OCI-LY1 (cell line): Measurements from ENCODE around the gene DENND5B.
A peak's percentile ranks its signal among the peaks of the same experiment; 100 is the strongest.

Experiments used
- H2AFZ ChIP-seq: fragments of 200-600 bp; sonication (generic), shearing (Covaris generic); 2 replicates; pipeline ENCODE4 v1.6.0; 2014; ENCODE audit warnings: antibody characterized with exemption, mild to moderate bottlenecking, low read length
- H3F3A ChIP-seq: fragments of 200-600 bp; sonication (generic), shearing (Covaris generic); 2 replicates; pipeline ENCODE4 v1.6.0; 2014; ENCODE audit warnings: mild to moderate bottlenecking, antibody characterized with exemption, low read length, moderate library complexity; ENCODE audit not compliant: insufficient read depth
- H3K27ac ChIP-seq: fragments of 200-600 bp; sonication (generic); 2 replicates; pipeline ENCODE4 v1.5.1; 2014; ENCODE audit warnings: low read length, mixed run types, mild to moderate bottlenecking, low read depth; ENCODE audit not compliant: poor library complexity, severe bottlenecking
- H3K27me3 ChIP-seq: fragments of 200-600 bp; sonication (generic); 2 replicates; pipeline ENCODE4 v1.6.0; 2014; ENCODE audit warnings: antibody characterized with exemption, mild to moderate bottlenecking, low read length, moderate library complexity; ENCODE audit not compliant: insufficient read depth
- H3K36me3 ChIP-seq: fragments of 200-600 bp; sonication (generic); 2 replicates; pipeline ENCODE4 v1.6.1; 2014; ENCODE audit warnings: mild to moderate bottlenecking, antibody characterized with exemption, low read length, moderate library complexity, mixed read lengths; ENCODE audit not compliant: insufficient read depth
- H3K4me1 ChIP-seq: fragments of 200-600 bp; sonication (generic); 2 replicates; pipeline ENCODE4 v1.5.1; 2014; ENCODE audit warnings: mild to moderate bottlenecking, low read length, moderate library complexity; ENCODE audit not compliant: insufficient read depth, severe bottlenecking
- H3K4me2 ChIP-seq: fragments of 200-600 bp; sonication (generic), shearing (Covaris generic); 2 replicates; pipeline ENCODE4 v1.6.1; 2014; ENCODE audit warnings: low read length
- H3K4me3 ChIP-seq: fragments of 200-600 bp; sonication (generic); 2 replicates; pipeline ENCODE4 v1.5.1; 2014; ENCODE audit warnings: low read length, low read depth, mild to moderate bottlenecking, mixed read lengths; ENCODE audit not compliant: poor library complexity, severe bottlenecking
- H3K79me2 ChIP-seq: fragments of 200-600 bp; shearing (Covaris generic); 2 replicates; pipeline ENCODE4 v1.6.1; 2016; ENCODE audit warnings: mixed run types, low read length, mixed read lengths; ENCODE audit not compliant: insufficient read depth
- H3K9ac ChIP-seq: fragments of 200-600 bp; sonication (generic), shearing (Covaris generic); 2 replicates; pipeline ENCODE4 v1.6.1; 2014; ENCODE audit warnings: mild to moderate bottlenecking, low read length, mixed read lengths
- H3K9me2 ChIP-seq: fragments of 200-600 bp; sonication (generic), shearing (Covaris generic); 2 replicates; pipeline ENCODE4 v1.6.1; 2014; ENCODE audit warnings: low read depth, mild to moderate bottlenecking, low read length, mixed read lengths
- H3K9me3 ChIP-seq: fragments of 200-600 bp; shearing (Covaris generic); 2 replicates; pipeline ENCODE4 v1.6.1; 2014; ENCODE audit warnings: low read length, mixed read lengths
- H4K20me1 ChIP-seq: fragments of 200-600 bp; sonication (generic), shearing (Covaris generic); 2 replicates; pipeline ENCODE4 v1.6.0; 2016; ENCODE audit warnings: mild to moderate bottlenecking, low read length; ENCODE audit not compliant: insufficient read depth
- CTCF ChIP-seq: fragments of 200-600 bp; sonication (generic), shearing (Covaris generic); IDR thresholded peaks from 2 replicates; pipeline ENCODE4 v1.5.1; 2017; ENCODE audit warnings: mild to moderate bottlenecking, antibody characterized with exemption, low read length, moderate library complexity, mixed read lengths
- EZH2 ChIP-seq: fragments of 200-600 bp; sonication (generic), shearing (Covaris generic); IDR thresholded peaks from 2 replicates; pipeline ENCODE4 v1.8.0; 2017; ENCODE audit warnings: borderline replicate concordance, mixed run types, mild to moderate bottlenecking, antibody characterized with exemption, low read length, moderate library complexity, mixed read lengths

DENND5B gene

DNA sequence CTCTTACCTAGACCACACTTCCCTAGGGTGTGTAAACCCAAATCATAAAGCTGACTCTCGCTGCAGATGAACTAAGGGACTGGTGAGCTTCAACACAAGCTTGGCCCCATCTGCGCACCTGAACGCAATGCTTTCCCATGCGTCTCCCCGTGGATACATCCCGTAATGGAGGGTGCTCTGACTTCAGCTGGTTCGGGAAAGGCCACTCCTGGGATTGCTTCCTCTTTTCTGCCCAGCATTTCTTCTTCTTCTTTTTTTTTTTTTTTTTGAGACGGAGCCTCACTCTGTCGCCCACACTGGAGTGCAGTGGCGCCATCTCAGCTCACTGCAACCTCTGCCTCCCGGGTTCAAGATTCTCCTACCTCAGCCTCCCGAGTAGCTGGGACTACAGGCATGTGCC lies 40.9 kb upstream of the DENND5B start:
- Histone ChIP-seq H3K4me1 (peaks cover 42% of the 10 kb centered on the region), H3K9me3 (no peaks in the 10 kb centered on the region), H3K9ac (no peak overlapping the region), H4K20me1 (no peaks in the 10 kb centered on the region), H3K27me3 (no peaks in the 10 kb centered on the region), H3K9me2 (no peaks in the 10 kb centered on the region), H3K4me2 (no peak overlapping the region; the same call in 1 of the 2 replicates), H3K4me3 (no peak overlapping the region), H2AFZ (0 out of 2 replicates have a peak overlapping the region, but pooled peaks have one; percentile 10), H3K27ac (peak overlapping the region; percentile 62), H3F3A (no peaks in the 10 kb centered on the region), H3K36me3 (no peaks in the 10 kb centered on the region), H3K79me2 (no peaks in the 10 kb centered on the region)
- TF ChIP-seq CTCF: no peak
- TF ChIP-seq EZH2: no peak

DNA sequence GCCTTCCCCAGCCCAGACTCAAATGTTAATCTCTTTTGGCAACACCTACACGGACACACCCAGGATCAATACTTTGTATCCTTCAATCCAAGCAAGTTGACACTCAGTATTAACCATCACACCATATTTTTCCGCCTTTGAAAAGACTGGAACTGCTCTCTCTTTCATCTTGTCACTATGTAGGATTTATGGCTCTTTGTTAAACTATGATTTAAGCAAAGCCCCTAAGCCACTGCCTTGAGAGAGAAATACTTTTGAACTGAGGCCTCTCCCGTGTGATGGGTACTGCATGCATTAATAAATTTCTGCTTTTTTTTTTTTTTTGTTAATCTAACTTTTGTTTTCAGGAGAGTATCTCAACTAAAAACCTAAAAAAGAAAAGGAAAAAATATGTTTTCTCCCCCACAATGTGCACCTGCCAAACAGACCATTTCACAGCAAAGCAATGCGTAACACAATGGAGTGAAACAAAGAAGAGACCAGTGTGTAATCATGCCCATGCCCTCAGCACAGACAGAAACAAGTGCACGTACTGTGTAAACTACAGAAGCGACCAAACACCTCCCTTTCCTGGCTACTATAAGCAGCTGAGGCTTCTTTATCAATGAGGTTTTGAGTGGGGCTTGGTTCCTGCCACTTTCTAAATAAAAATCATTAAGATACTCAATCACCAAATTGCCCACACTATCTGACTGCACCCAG lies 40.2 kb upstream of the DENND5B start:
- H3K4me3 ChIP-seq: no peak overlapping the region
- no peaks in the 10 kb centered on the region for H4K20me1 ChIP-seq
- H3K27me3 ChIP-seq: no peaks in the 10 kb centered on the region
- H3K36me3 ChIP-seq: no peaks in the 10 kb centered on the region; the same call in 1 of the 2 replicates
- peak overlapping the region; percentile 62 for H3K27ac ChIP-seq
- TF ChIP-seq EZH2 (no peak), CTCF (no peak)
- no peaks in the 10 kb centered on the region for H3K9me2 ChIP-seq
- H3K4me1 ChIP-seq: peaks cover 35% of the 10 kb centered on the region
- no peaks in the 10 kb centered on the region for H3K9me3 ChIP-seq
- no peak overlapping the region; the same call in 1 of the 2 replicates for H3K4me2 ChIP-seq
- no peaks in the 10 kb centered on the region for H3F3A ChIP-seq
- 0 out of 2 replicates have a peak overlapping the region, but pooled peaks have one; percentile 10 for H2AFZ ChIP-seq
- no peak overlapping the region for H3K9ac ChIP-seq
- no peaks in the 10 kb centered on the region for H3K79me2 ChIP-seq

DNA sequence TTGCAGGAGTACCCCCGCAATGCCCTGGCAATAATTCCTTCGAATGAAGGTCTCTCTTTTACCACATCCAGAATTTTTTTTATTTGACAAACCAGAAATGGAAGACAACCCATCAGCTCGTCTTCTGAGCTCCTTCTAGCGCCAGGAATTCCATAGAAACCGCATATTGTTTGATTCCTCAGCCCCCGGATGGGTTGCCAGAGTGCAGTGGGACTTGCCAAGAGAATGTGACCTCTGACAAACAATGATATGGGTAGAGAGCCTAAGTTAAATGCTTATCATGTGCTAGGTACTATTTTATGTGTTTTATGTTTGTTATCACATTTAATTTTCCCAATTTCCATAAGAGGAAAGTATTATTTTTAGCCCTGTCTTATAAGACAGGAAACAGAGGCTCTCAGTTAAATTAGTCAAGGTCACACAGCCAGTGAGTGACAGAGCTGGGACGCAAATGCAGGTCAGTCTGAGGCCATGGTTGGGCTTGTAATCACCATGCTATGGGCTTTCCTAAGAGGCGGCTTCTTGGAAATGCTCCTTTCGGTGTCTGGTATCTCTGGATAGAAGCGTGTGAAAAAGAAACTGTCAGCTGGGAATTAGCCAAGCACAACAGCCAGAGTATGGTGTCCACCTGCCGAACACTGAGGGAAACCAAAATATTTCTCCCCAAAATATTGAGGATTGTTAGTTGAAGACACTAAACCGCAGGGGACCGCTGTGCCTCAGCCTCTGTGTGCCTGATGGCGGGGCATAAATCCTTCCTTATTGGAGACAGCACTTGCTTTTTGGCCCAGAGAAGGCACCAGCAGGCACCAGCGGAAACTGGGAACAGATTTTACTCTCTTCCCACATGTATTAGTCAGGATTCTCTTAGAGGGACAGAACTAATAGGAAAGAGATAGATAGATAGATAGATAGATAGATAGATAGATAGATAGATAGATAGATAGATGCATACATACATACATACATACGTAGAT lies 39.1 kb upstream of the DENND5B start:
- no peak overlapping the region for H2AFZ ChIP-seq
- TF ChIP-seq CTCF (no peak), EZH2 (no peak)

More for the DNA sequence above, 39.1 kb upstream of the DENND5B start:
- no peaks in the 10 kb centered on the region for H3K9me3 ChIP-seq
- H3K9ac ChIP-seq: no peak overlapping the region
- H3K36me3 ChIP-seq: no peaks in the 10 kb centered on the region; the same call in 1 of the 2 replicates
- peaks cover 29% of the 10 kb centered on the region for H3K4me1 ChIP-seq
- H3K4me2 ChIP-seq: no peak overlapping the region
- no peaks in the 10 kb centered on the region for H3K9me2 ChIP-seq
- no peaks in the 10 kb centered on the region for H3K27me3 ChIP-seq
- H3K79me2 ChIP-seq: no peaks in the 10 kb centered on the region
- H4K20me1 ChIP-seq: no peaks in the 10 kb centered on the region
- no peak overlapping the region for H3K4me3 ChIP-seq
- no peaks in the 10 kb centered on the region for H3F3A ChIP-seq
- no peak overlapping the region for H3K27ac ChIP-seq
